ENCODE results near the gene BBS1. TPM values are rescaled to one million over a fixed set of nuclear protein-coding genes. Genes with fewer than 3 reads are reported as not detected.
A peak's percentile ranks its signal among the peaks of the same experiment; 100 is the strongest.

BBS1 gene
- total and polyA plus RNA-seq, 4 donors = 18.9 to 58.1 (median 31.1) TPM

GRCh38 chr11:66567787-66568123 lies 57.3 kb downstream of the BBS1 start:
- Histone ChIP-seq H3K4me3 (ENCODE audit: low read length in 2 of 2) (peak overlapping the region; percentile 45 to 69), H3K36me3 (ENCODE audit: control insufficient read depth in 1 of 2, insufficient read depth in 2 of 2, low read length in 1 of 2) (no peaks in the 10 kb centered on the region), H3K27ac (ENCODE audit: low read depth in 1 of 2, low read length in 2 of 2) (no peak overlapping the region), H3K4me1 (ENCODE audit: control insufficient read depth in 1 of 2, insufficient read depth in 2 of 2, low read length in 2 of 2) (no peaks in the 10 kb centered on the region), H3K9me3 (ENCODE audit: control insufficient read depth, low read length) (no peaks in the 10 kb centered on the region), H3K27me3 (ENCODE audit: control insufficient read depth in 1 of 2, insufficient read depth in 2 of 2, low read length in 1 of 2) (no peaks in the 10 kb centered on the region)
- no peak for DNase-seq
- WGBS, 2 donors = 60 to 68% methylated on average over 15 of the region's 15 CpGs
- ATAC-seq (ENCODE audit: low FRiP score) = no peak
- intact Hi-C loops (cut with DNase I) = loop anchor here in 1 of 2 donors (10.0 kb wide), 1 partner anchor 267 kb away; no protein-coding TSS in a partner anchor

GRCh38 chr11:66568124-66568916 lies 57.9 kb downstream of the BBS1 start, which contains the start of gene CTSF:
Gene CTSF (minus strand): TSS chr11:66568606. CDS start chr11:66568486, 120 bp downstream.
- intact Hi-C loops (cut with DNase I) = loop anchor here in 1 of 2 donors (10.0 kb wide), 1 partner anchor 266 kb away; no protein-coding TSS in a partner anchor
- H3K9me3 ChIP-seq (ENCODE audit: control insufficient read depth, low read length) = no peaks in the 10 kb centered on the region

GRCh38 chr11:66569076-66569475 lies 58.6 kb downstream of the BBS1 start:
- intact Hi-C loops (cut with DNase I) = loop anchor here in 1 of 2 donors (10.0 kb wide), 1 partner anchor 266 kb away; no protein-coding TSS in a partner anchor
- WGBS, 2 donors = 86% methylated on average over 7 of the region's 7 CpGs
- Histone ChIP-seq H3K27me3 (ENCODE audit: control insufficient read depth in 1 of 2, insufficient read depth in 2 of 2, low read length in 1 of 2) (no peaks in the 10 kb centered on the region), H3K36me3 (ENCODE audit: control insufficient read depth in 1 of 2, insufficient read depth in 2 of 2, low read length in 1 of 2) (no peaks in the 10 kb centered on the region), H3K9me3 (ENCODE audit: control insufficient read depth, low read length) (no peaks in the 10 kb centered on the region), H3K4me1 (ENCODE audit: control insufficient read depth in 1 of 2, insufficient read depth in 2 of 2, low read length in 2 of 2) (no peaks in the 10 kb centered on the region), H3K27ac (ENCODE audit: low read depth in 1 of 2, low read length in 2 of 2) (no peak overlapping the region), H3K4me3 (ENCODE audit: low read length in 2 of 2) (no peak overlapping the region)
- ATAC-seq (ENCODE audit: low FRiP score) = no peak
- DNase-seq = no peak

More at GRCh38 chr11:66568124-66568916, 57.9 kb downstream of the BBS1 start, which contains the start of gene CTSF:
- Histone ChIP-seq H3K36me3 (ENCODE audit: control insufficient read depth in 1 of 2, insufficient read depth in 2 of 2, low read length in 1 of 2) (no peaks in the 10 kb centered on the region), H3K4me1 (ENCODE audit: control insufficient read depth in 1 of 2, insufficient read depth in 2 of 2, low read length in 2 of 2) (no peaks in the 10 kb centered on the region), H3K4me3 (ENCODE audit: low read length in 2 of 2) (peak within 1 kb of the TSS; percentile 45 to 69), H3K27ac (ENCODE audit: low read depth in 1 of 2, low read length in 2 of 2) (no peak within 1 kb of the TSS), H3K27me3 (ENCODE audit: control insufficient read depth in 1 of 2, insufficient read depth in 2 of 2, low read length in 1 of 2) (no peaks in the 10 kb centered on the region)
- DNase-seq (peak; percentile 93 to 96), ATAC-seq (ENCODE audit: low FRiP score) (peak; percentile 93)
- WGBS, 2 donors = 4 to 5% methylated on average over 72 to 77 of the region's 77 CpGs

GRCh38 chr11:66570079-66570849 lies 59.8 kb downstream of the BBS1 start:
- no peak for DNase-seq
- WGBS, 2 donors = 49 to 64% methylated on average over 5 of the region's 5 CpGs
- ATAC-seq (ENCODE audit: low FRiP score) = no peak
- Histone ChIP-seq H3K4me3 (ENCODE audit: low read length in 2 of 2) (no peak overlapping the region), H3K27ac (ENCODE audit: low read depth in 1 of 2, low read length in 2 of 2) (no peak overlapping the region), H3K27me3 (ENCODE audit: control insufficient read depth in 1 of 2, insufficient read depth in 2 of 2, low read length in 1 of 2) (no peaks in the 10 kb centered on the region), H3K4me1 (ENCODE audit: control insufficient read depth in 1 of 2, insufficient read depth in 2 of 2, low read length in 2 of 2) (no peaks in the 10 kb centered on the region), H3K9me3 (ENCODE audit: control insufficient read depth, low read length) (no peaks in the 10 kb centered on the region), H3K36me3 (ENCODE audit: control insufficient read depth in 1 of 2, insufficient read depth in 2 of 2, low read length in 1 of 2) (no peaks in the 10 kb centered on the region)
- intact Hi-C loops (cut with DNase I) = loop anchor here in 1 of 2 donors (10.0 kb wide), 1 partner anchor 265 kb away; no protein-coding TSS in a partner anchor

GRCh38 chr11:66570850-66571180 lies 60.4 kb downstream of the BBS1 start:
- 77 to 86% methylated on average over 2 of the region's 2 CpGs for WGBS, 2 donors
- no peak for ATAC-seq (ENCODE audit: low FRiP score)

GRCh38 chr11:66579017-66579606 lies 68.7 kb downstream of the BBS1 start:
- no peaks in the 10 kb centered on the region for H3K9me3 ChIP-seq (ENCODE audit: control insufficient read depth, low read length)
- H3K27me3 ChIP-seq (ENCODE audit: control insufficient read depth in 1 of 2, insufficient read depth in 2 of 2, low read length in 1 of 2) = no peaks in the 10 kb centered on the region
- H3K27ac ChIP-seq (ENCODE audit: low read depth in 1 of 2, low read length in 2 of 2) = no peak overlapping the region
- peak; percentile 87 to 96 for DNase-seq
- H3K4me3 ChIP-seq (ENCODE audit: low read length in 2 of 2) = no peak overlapping the region
- WGBS, 2 donors = 16% methylated on average over 25 of the region's 25 CpGs
- intact Hi-C loops (cut with DNase I) = loop anchor here (1.0 to 10.0 kb wide), 2 partner anchors 99 to 256 kb away; no protein-coding TSS in a partner anchor
- no peaks in the 10 kb centered on the region for H3K36me3 ChIP-seq (ENCODE audit: control insufficient read depth in 1 of 2, insufficient read depth in 2 of 2, low read length in 1 of 2)
- no peaks in the 10 kb centered on the region for H3K4me1 ChIP-seq (ENCODE audit: control insufficient read depth in 1 of 2, insufficient read depth in 2 of 2, low read length in 2 of 2)
- peak; percentile 87 for ATAC-seq (ENCODE audit: low FRiP score)

More at GRCh38 chr11:66570850-66571180, 60.4 kb downstream of the BBS1 start:
- Histone ChIP-seq H3K36me3 (ENCODE audit: control insufficient read depth in 1 of 2, insufficient read depth in 2 of 2, low read length in 1 of 2) (no peaks in the 10 kb centered on the region), H3K27me3 (ENCODE audit: control insufficient read depth in 1 of 2, insufficient read depth in 2 of 2, low read length in 1 of 2) (no peaks in the 10 kb centered on the region), H3K27ac (ENCODE audit: low read depth in 1 of 2, low read length in 2 of 2) (no peak overlapping the region), H3K4me3 (ENCODE audit: low read length in 2 of 2) (no peak overlapping the region), H3K4me1 (ENCODE audit: control insufficient read depth in 1 of 2, insufficient read depth in 2 of 2, low read length in 2 of 2) (no peaks in the 10 kb centered on the region), H3K9me3 (ENCODE audit: control insufficient read depth, low read length) (no peaks in the 10 kb centered on the region)
- intact Hi-C loops (cut with DNase I) = loop anchor here in 1 of 2 donors (10.0 kb wide), 1 partner anchor 264 kb away; no protein-coding TSS in a partner anchor
- DNase-seq = no peak

GRCh38 chr11:66580803-66581202 lies 70.4 kb downstream of the BBS1 start:
- H3K36me3 ChIP-seq (ENCODE audit: control insufficient read depth in 1 of 2, insufficient read depth in 2 of 2, low read length in 1 of 2) = no peaks in the 10 kb centered on the region
- intact Hi-C loops (cut with DNase I) = no loop called here
- no peak for DNase-seq

GRCh38 chr11:66581261-66581660 lies 70.8 kb downstream of the BBS1 start:
- H3K9me3 ChIP-seq (ENCODE audit: control insufficient read depth, low read length) = no peaks in the 10 kb centered on the region
- H3K4me1 ChIP-seq (ENCODE audit: control insufficient read depth in 1 of 2, insufficient read depth in 2 of 2, low read length in 2 of 2) = no peaks in the 10 kb centered on the region
- WGBS, 2 donors = 89 to 90% methylated on average over 3 of the region's 3 CpGs
- ATAC-seq (ENCODE audit: low FRiP score) = no peak
- DNase-seq = no peak
- H3K27ac ChIP-seq (ENCODE audit: low read depth in 1 of 2, low read length in 2 of 2) = no peak overlapping the region
- no peaks in the 10 kb centered on the region for H3K36me3 ChIP-seq (ENCODE audit: control insufficient read depth in 1 of 2, insufficient read depth in 2 of 2, low read length in 1 of 2)
- intact Hi-C loops (cut with DNase I) = no loop called here
- no peaks in the 10 kb centered on the region for H3K27me3 ChIP-seq (ENCODE audit: control insufficient read depth in 1 of 2, insufficient read depth in 2 of 2, low read length in 1 of 2)
- H3K4me3 ChIP-seq (ENCODE audit: low read length in 2 of 2) = no peak overlapping the region

More at GRCh38 chr11:66580803-66581202, 70.4 kb downstream of the BBS1 start:
- no peak overlapping the region for H3K27ac ChIP-seq (ENCODE audit: low read depth in 1 of 2, low read length in 2 of 2)
- no peaks in the 10 kb centered on the region for H3K4me1 ChIP-seq (ENCODE audit: control insufficient read depth in 1 of 2, insufficient read depth in 2 of 2, low read length in 2 of 2)
- no peak for ATAC-seq (ENCODE audit: low FRiP score)
- no peaks in the 10 kb centered on the region for H3K9me3 ChIP-seq (ENCODE audit: control insufficient read depth, low read length)
- H3K27me3 ChIP-seq (ENCODE audit: control insufficient read depth in 1 of 2, insufficient read depth in 2 of 2, low read length in 1 of 2) = no peaks in the 10 kb centered on the region
- WGBS, 2 donors = 87 to 89% methylated on average over 5 of the region's 5 CpGs
- no peak overlapping the region for H3K4me3 ChIP-seq (ENCODE audit: low read length in 2 of 2)

Measured in aorta (tissue), 5 donors.